ENCODE results near the gene HDAC8.

The HDAC8 gene

GRCh38 chrX:72368796-72369195 lies 203.8 kb downstream of the HDAC8 start:
- no peak for DNase-seq (ENCODE audit: low read depth)
- no peak overlapping the region for H3K4me3 ChIP-seq (ENCODE audit: control insufficient read depth, low read depth, low read length)
- TF ChIP-seq CTCF (IDR thresholded peaks at IDR 0.05; ENCODE audit: control insufficient read depth, insufficient read depth, low read depth, low read length, missing control alignments), result no peak

GRCh38 chrX:72367516-72367915 lies 205.1 kb downstream of the HDAC8 start:
- no peak for DNase-seq (ENCODE audit: low read depth)
- no peak for TF ChIP-seq CTCF (IDR thresholded peaks at IDR 0.05; ENCODE audit: control insufficient read depth, insufficient read depth, low read depth, low read length, missing control alignments)
- no peak overlapping the region for H3K4me3 ChIP-seq (ENCODE audit: control insufficient read depth, low read depth, low read length)

DNA sequence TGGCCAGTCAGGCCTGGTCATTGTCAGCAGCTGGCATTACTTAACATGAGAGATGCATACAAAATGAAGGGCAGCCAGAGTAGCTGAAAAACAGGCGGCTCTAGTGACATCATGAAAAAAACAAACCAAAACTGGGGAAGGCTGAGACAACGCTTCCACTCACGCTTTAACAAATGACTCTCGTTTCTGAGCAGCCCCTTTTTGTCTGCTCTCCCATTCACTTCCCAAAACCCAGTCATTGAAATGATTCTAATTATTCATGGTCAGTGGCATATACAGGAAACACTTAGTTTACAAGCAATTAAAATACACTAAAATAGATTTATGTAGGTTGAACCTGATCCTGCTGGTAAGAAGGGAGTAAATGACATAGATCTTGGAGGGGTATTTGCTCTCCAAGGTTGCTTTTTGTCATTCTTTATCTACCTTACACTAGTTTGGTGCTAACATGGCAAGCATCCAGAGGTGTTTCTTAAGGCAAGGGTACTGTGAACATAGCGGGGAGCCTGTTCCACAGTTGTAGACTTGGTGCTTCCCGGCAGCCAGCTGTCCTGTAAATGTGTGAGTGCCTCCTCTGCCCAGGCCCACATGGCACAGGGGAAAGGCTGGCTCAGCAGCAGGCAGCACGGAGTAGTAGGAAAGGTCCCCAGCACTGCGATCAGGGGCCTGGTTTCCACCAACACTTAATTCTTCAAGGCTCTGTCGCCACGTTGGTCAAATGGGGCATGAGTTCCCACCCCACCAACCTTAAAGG lies 205.8 kb downstream of the HDAC8 start:
- H3K4me3 ChIP-seq (ENCODE audit: control insufficient read depth, low read depth, low read length), result no peak overlapping the region

GRCh38 chrX:72366178-72366577 lies 206.5 kb downstream of the HDAC8 start:
- no peak for DNase-seq (ENCODE audit: low read depth)
- TF ChIP-seq CTCF (IDR thresholded peaks at IDR 0.05; ENCODE audit: control insufficient read depth, insufficient read depth, low read depth, low read length, missing control alignments), result no peak
- H3K4me3 ChIP-seq (ENCODE audit: control insufficient read depth, low read depth, low read length), result no peak overlapping the region

More for the DNA sequence above, 205.8 kb downstream of the HDAC8 start:
- DNase-seq (ENCODE audit: low read depth), result no peak
- TF ChIP-seq CTCF (IDR thresholded peaks at IDR 0.05; ENCODE audit: control insufficient read depth, insufficient read depth, low read depth, low read length, missing control alignments), result no peak

DNA sequence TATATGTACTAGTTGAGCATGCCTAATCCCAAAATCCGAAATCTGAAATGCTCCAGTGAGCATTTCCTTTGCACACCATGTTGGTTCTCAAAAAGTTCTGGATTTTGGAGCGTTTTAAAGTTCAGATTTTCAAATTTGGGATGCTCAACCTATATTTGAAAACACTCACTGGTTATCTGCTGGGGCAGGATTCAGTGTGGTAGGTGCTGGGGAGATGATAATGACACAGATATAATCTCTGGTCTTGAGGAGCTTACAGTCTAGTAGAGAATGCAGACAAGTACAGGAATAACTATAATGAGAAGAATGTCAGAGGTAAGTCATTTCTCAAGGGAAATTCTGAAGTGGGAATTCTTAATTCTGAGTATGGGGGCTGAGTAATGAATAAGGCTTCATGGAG lies 207.5 kb downstream of the HDAC8 start:
- no peak overlapping the region for H3K4me3 ChIP-seq (ENCODE audit: control insufficient read depth, low read depth, low read length)
- DNase-seq (ENCODE audit: low read depth), result no peak
- TF ChIP-seq CTCF (IDR thresholded peaks at IDR 0.05; ENCODE audit: control insufficient read depth, insufficient read depth, low read depth, low read length, missing control alignments), result no peak

DNA sequence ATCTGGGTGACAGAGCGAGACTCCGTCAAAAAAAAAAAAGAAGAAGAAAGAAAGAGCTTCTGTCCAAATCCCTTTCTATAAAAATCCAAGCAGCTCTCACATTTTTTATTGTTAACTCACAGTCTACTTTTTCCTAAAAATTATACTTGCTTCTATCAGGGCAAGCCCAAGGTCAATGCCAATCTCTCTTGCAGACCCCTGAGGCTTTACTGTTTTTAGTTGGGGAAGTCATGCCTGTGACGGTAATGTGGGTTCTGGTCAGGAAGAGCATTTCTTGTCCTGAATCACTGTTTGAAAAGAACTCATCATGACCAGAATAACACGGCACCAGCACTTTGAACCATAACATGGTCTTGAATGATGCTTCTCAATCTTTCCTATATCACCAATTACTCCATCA lies 212.3 kb downstream of the HDAC8 start:
- no peak overlapping the region for H3K4me3 ChIP-seq (ENCODE audit: control insufficient read depth, low read depth, low read length)
- TF ChIP-seq CTCF (IDR thresholded peaks at IDR 0.05; ENCODE audit: control insufficient read depth, insufficient read depth, low read depth, low read length, missing control alignments), result no peak
- DNase-seq (ENCODE audit: low read depth), result no peak

Measured in AG09309 (cell line).